K562 (cell line): ENCODE data around the gene ARHGDIA. TPM values are rescaled to one million over a fixed set of nuclear protein-coding genes. Genes with fewer than 3 reads are reported as not detected.

ENCODE experiments used
- BCLAF1 ChIP-seq, 2 experiments: fragments of 450-650 bp in 1 of 2; IDR thresholded peaks; 2 replicates each; pipeline ENCODE4 v1.6.1; 2011 to 2017; ENCODE audit warnings: low read depth in 2 of 2, antibody characterized with exemption in 1 of 2, borderline replicate concordance in 1 of 2, low read length in 1 of 2, mild to moderate bottlenecking in 1 of 2, mixed read lengths in 1 of 2; ENCODE audit not compliant: control insufficient read depth in 1 of 2
- CTCFL ChIP-seq: IDR thresholded peaks from 2 replicates; pipeline ENCODE4 v1.6.1; 2011; ENCODE audit warnings: borderline replicate concordance, low read depth, mild to moderate bottlenecking, moderate library complexity, low read length; ENCODE audit not compliant: insufficient read depth, poor library complexity, severe bottlenecking
- GTF3C2 ChIP-seq: IDR thresholded peaks from 3 replicates; pipeline ENCODE4 v1.6.1; 2011; ENCODE audit warnings: borderline replicate concordance, mild to moderate bottlenecking, moderate library complexity; ENCODE audit not compliant: insufficient read length; ENCODE audit errors: extremely low read depth
- HMG20B ChIP-seq: fragments of 250-450 bp; sonication (Bioruptor Pico); IDR thresholded peaks from 2 replicates; pipeline ENCODE4 v1.5.0; 2021; ENCODE audit warnings: mild to moderate bottlenecking
- KAT7 ChIP-seq: sonication (generic); formaldehyde crosslinking; IDR thresholded peaks from 2 replicates; pipeline ENCODE4 v1.8.0; 2022; ENCODE audit warnings: missing genetic modification reagents, mild to moderate bottlenecking, borderline replicate concordance
- KLF16 ChIP-seq: IDR thresholded peaks from 2 replicates; pipeline ENCODE4 v1.6.1; 2016; ENCODE audit warnings: antibody characterized with exemption
- MITF ChIP-seq: IDR thresholded peaks from 2 replicates; pipeline ENCODE4 v1.6.1; 2014; ENCODE audit warnings: antibody characterized with exemption
- NKRF ChIP-seq: fragments of 450-650 bp; IDR thresholded peaks from 2 replicates; pipeline ENCODE4 v1.6.1; 2016; ENCODE audit warnings: borderline replicate concordance
- SIN3B ChIP-seq: fragments of 450-650 bp; IDR thresholded peaks from 2 replicates; pipeline ENCODE4 v1.6.1; 2017; ENCODE audit warnings: low read depth, mild to moderate bottlenecking, moderate library complexity
- TFAP4 ChIP-seq: sonication (generic); formaldehyde crosslinking; IDR thresholded peaks from 2 replicates; pipeline ENCODE4 v1.8.0; 2022; ENCODE audit warnings: missing genetic modification reagents, mild to moderate bottlenecking, moderate library complexity, borderline replicate concordance
- polyA plus RNA-seq, 8 experiments: library from polyadenylated mRNA; depleted of rRNA in 4 of 8; stranded (reverse) in 5 of 8; unstranded in 3 of 8; fragments of >200 nt; fragmentation: Nextera tagmentation in 2 of 8; fragmentation: Illumina TruSeq in 1 of 8; extraction: Ambion mirVana in 2 of 8; extraction: Trizol in 1 of 8; gene quantifications; 2 replicates each; pipeline versions ENCODE4 v1.2.1 to v1.2.3, GENCODE V29; 2011 to 2014; ENCODE audit warnings: inconsistent platforms in 1 of 8, missing spikeins in 1 of 8
- total RNA-seq, 7 experiments: library from RNA; depleted of rRNA in 6 of 7; stranded (reverse); fragments of >200 nt in 6 of 7; fragmentation: Illumina TruSeq in 2 of 7; extraction: Trizol in 2 of 7; gene quantifications; 2 replicates each; pipeline versions ENCODE4 v1.2.1 to v1.2.3, GENCODE V29; 2011 to 2021; ENCODE audit warnings: low replicate concordance in 1 of 7

ARHGDIA gene
- total and polyA plus RNA-seq, 9 of the 15 experiments (the other 6 are each of a cell fraction or from before 2014, with no cell fraction given), result 9.6 to 340 (median 97.6) TPM

GRCh38 chr17:81821603-81822311 is 49.4 kb downstream of the ARHGDIA start (continued):
- TF ChIP-seq HMG20B, result no peak
- TF ChIP-seq NKRF, result no peak
- TF ChIP-seq SIN3B, result no peak
- TF ChIP-seq BCLAF1 (IDR thresholded peaks at IDR 0.05; ENCODE audit: borderline replicate concordance in 1 of 2, control insufficient read depth in 1 of 2, low read depth in 2 of 2, low read length in 1 of 2), result no peak
- TF ChIP-seq CTCFL, result peak; percentile 94
- peak; percentile 80; the same call in 1 of the 2 replicates for TF ChIP-seq TFAP4 (CRISPR knock-in tag)
- no peak for TF ChIP-seq MITF
- no peak; the same call in 1 of the 2 replicates for TF ChIP-seq KAT7 (CRISPR knock-in tag)
- no peak for TF ChIP-seq GTF3C2
- TF ChIP-seq KLF16, result peak; percentile 58; the same call in 1 of the 2 replicates
